Stimulated activated CD8-positive, alpha-beta memory T cell treated with anti-CD3 and anti-CD28 coated beads, Interleukin-7, amount 100 ng/mL, for 1 hour (primary cell): ENCODE results near the gene TOMM40.
A peak's percentile ranks its signal among the peaks of the same experiment; 100 is the strongest.

Experiments used
- DNase-seq, 2 donors: peaks; one replicate each; pipeline ENCODE4 v3.0.0-alpha.2; 2020; ENCODE audit warnings: low read depth in 2 of 2

Gene TOMM40

DNA sequence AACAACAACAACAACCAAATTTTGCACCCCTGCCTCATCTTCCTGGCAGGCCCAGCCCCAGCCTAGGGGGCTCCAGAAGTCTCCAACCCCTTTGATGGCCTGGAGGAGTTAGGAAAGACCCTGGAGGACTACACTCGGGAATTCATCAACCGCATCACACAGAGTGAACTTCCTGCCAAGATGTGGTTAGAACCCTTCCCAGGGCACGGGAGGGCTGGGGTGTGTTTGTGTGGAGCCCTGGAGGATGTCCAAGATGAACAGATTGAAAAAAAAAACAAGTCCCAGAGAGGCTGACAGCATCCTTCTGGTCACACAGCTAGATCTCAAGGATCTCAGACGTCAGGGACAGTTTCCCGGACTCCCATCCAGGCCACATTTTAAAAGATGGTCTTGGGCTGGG is 36.7 kb downstream of the TOMM40 start:
- no peak for DNase-seq

DNA sequence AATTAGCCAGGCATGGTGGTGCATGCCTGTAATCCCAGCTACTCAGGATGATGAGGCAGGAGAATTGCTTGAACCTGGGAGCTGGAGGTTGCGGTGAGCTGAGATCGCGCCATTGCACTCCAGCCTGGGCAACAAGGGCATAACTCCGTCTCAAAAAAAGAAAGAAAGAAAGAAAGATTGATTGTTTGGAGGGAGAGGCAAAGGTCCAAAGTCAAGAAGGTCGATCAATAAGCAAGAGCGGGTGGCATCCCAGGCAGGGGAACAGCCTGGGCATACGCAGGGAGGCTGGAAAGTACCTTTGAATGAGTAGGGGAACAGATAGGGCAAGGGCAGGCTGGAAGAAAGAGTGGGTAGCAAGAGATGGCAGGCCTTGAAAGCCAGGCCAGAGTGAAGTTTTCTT is 39.0 kb downstream of the TOMM40 start:
- no peak for DNase-seq

DNA sequence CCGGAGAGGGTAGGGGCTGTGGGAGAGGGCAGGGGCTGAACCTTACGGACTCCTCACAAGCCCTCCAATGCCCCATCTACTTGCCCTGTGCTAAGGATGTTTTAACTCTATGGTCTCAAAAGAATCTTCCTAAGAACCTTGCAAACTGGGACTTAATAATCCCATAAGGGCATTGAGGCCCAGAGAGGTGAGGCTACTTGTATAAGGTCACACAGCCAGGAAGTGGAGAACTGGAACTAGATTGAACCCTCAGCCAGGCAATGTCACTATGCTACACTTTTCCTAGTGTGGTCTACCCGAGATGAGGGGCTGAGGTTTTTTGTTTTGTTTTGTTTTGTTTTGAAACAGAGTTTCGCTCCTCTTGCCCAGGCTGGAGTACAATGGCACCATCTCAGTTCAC is 40.5 kb downstream of the TOMM40 start:
- no peak for DNase-seq

DNA sequence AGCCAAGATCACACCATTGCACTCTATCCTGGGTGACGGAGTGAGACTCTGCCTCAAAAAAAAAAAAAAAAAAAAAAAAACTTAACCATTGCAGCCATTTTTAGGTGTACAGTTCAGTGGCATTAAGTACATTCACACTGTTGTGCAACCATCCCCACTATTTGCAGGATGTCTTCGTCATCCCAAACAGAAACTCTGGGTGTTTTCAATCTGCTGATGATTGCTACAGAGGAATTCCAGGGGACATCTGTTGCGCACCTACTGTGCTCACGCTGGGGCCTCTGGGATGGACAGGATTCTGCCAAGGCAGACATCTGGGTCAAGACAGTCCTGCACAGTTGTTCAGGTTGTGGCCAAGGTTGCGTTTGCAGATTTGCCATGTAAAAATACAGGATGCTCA is 48.6 kb downstream of the TOMM40 start:
- no peak for DNase-seq

DNA sequence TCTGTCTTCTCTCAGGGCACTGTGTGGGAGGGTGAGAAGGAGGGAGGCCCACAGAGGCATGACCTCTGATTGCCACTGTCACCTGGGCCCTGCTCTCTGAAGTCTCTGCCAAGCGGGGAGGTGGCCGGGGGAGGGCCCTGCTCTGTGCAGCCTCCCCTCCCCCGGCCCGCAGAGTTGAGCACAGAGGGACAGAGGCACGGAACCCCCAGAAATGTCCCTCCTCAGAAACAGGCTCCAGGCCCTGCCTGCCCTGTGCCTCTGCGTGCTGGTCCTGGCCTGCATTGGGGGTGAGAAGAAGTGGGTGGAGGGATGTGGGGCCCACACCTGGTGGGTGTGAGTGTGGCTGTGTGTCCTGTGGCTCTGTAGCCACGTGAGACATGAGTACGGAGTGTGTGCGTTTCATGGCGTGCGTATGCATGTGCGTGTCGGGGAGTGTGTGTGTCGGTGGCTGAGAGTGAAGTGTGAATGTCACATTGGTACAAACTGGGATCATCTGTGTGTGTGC is 51.1 kb downstream of the TOMM40 start, which contains the start of gene APOC4:
APOC4 (plus strand) TSS at position 171 of the 505 bp plus-strand sequence; CDS start at position 212, 41 bp downstream.
- no peak for DNase-seq

DNA sequence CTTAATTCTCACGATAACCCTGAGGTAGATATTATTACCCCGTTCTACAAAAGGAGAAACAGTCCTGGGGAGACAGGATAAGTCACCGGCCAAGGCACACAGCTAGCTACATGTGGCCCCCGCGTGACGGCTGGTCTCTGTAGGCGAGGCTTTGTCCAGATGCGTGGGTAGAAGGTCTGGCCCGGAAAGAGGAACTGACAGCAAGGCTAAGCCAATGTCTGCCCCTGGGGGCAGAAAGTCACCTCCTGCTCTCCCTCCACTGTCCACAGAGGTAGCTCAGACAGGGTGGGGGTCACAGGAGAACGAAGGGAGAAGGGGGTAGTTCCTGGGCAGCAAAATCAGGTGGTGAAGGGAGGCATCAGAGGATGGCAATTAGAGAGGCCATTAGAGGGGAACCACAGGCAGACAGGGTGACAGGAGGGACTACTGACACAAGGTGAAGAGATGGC is 52.8 kb downstream of the TOMM40 start:
- no peak for DNase-seq

DNA sequence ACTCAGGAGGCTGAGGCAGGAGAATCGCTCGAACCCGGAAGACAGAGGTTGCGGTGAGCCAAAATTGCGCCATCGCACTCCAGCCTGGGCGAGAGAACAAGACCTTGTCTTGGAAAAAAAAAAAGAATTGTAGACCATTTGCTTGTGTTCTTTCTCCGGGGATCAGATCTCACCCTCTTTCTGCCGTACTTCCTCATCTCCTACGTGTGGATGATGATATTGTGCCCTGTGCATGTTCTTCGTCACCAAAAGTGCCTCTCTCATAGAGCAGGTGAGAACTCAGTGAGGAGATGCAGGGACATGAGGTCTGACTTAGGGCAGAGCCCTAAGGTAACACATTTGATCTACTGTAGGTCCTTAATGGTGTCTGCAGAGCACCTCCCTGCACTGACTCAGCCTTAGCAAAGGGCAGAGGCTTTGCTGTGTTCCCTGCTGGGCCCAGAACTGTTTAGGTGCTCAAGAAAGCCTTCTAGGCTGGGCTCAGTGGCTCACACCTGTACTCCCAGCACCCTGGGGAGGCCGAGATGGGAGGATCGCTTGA is 56.1 kb downstream of the TOMM40 start:
- no peak for DNase-seq

DNA sequence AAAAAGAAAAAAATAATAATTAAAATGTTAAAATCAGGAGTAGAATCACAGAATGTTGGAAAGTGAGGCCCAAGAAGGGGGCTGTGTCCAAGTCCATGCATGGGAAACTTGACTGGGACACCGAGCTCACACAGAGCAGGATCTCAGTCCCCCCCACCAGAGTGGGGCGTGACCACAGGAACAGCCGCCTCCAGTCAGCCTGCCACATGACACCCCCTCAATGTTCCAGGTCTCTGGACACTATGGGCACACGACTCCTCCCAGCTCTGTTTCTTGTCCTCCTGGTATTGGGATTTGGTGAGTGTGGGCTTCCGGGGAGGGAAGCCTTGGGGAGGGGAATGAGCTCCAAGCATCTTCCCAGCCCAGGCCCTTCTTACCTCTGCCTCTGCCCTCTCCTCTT is 57.2 kb downstream of the TOMM40 start:
- DNase-seq, result no peak

DNA sequence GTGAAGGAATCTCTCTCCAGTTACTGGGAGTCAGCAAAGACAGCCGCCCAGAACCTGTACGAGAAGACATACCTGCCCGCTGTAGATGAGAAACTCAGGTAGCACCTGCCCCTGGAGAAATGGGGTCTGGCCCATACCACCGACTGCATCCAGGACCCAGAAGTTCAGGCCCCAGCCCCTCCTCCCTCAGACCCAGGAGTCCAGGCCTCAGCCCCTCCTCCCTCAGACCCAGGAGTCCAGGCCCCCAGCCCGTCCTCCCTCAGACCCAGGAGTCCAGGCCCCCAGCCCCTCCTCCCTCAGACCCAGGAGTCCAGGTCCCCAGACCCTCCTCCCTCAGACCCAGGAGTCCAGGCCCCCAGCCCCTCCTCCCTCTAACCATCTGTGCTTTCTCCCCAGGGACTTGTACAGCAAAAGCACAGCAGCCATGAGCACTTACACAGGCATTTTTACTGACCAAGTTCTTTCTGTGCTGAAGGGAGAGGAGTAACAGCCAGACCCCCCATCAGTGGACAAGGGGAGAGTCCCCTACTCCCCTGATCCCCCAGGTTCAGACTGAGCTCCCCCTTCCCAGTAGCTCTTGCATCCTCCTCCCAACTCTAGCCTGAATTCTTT is 57.8 kb downstream of the TOMM40 start:
- DNase-seq, result no peak

DNA sequence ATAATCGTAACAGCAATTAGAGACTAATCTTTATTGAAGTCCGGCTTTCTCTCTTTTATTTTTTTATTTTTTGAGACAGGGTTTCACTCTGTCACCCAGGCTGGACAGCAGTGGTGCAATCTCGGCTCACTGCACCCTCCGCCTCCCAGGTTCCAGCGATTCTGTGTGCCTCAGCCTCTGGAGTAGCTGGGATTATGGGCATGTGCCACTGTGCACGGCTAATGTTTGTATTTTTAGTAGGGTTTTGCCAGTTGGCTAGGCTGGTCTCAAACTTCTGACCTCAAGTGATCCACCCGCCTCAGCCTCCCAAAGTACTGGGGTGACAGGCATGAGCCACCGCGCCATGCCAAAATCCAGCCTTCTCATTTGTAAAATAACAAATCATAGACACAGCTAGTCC is 58.5 kb downstream of the TOMM40 start:
- DNase-seq, result no peak

DNA sequence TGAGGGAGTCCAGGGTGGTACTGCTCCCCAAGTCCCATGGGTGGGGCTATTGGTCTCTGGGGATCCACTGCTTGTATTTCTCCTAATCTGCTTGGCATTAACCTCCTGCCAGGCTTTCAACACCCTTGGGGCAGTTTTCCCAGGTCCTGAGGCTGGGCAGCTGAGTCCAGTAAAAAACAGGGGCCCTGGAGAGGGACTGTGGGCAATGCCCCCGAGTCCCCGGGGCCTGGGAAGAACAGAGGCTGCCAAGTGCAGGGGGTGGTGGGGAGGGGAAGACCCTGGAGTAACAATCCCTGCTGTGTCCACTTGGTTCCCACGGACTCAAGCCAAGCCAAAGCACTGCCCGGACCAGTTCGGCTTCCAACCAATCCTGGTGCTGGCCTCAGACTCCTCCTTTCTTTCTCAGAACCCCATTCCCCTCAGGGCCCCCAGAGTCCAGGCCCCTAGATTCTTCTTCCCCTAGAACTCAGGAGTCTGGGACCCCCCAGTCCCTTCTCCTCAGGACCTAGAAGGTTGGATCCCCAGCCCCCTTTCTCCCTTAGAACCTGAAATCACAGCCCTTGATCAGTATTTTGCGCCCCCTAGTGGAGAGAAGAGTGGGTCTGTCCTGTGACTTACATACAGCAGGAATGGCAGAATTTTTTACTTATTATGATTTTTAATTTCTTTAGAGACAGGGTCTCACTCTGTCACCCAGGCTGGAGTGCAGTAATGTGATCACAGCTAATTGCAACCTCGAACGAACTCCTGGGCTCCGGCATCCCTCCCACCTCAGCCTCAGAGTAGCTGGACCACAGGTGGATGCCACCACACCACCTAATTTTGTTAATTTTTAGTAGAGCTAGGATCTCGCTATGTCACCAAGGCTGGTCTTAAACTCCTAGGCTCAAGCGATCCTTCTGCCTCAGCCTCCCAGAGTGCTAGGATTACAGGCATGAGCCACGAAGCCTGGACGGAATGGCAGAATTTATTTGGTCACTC is 60.4 kb downstream of the TOMM40 start:
- DNase-seq, result peak; percentile 13 to 35
